Neural cell (in vitro differentiated cells): ENCODE data around the gene GRIK3.
"Not testable (repeated sequence)": the region's sequence is repeated elsewhere in the genome, so short reads cannot be mapped to it uniquely, and the experiment has no call there.

ENCODE experiments used
- EP300 ChIP-seq: fragments of 450-650 bp; conservative IDR thresholded peaks from 2 replicates; pipeline ENCODE4 v1.6.1; 2014; ENCODE audit warnings: antibody characterized with exemption, mild to moderate bottlenecking, moderate library complexity; ENCODE audit not compliant: poor library complexity, severe bottlenecking
- EZH2 ChIP-seq: fragments of 200-600, 300-800 bp; shearing (Covaris generic), sonication (generic); IDR thresholded peaks from 2 replicates; pipeline ENCODE4 v1.6.1; 2014; ENCODE audit warnings: antibody characterized with exemption, low read length, borderline replicate concordance, mild to moderate bottlenecking; ENCODE audit not compliant: insufficient read depth, poor library complexity, severe bottlenecking
- MXI1 ChIP-seq: fragments of 450-650 bp; conservative IDR thresholded peaks from 2 replicates; pipeline ENCODE4 v1.6.1; 2014; ENCODE audit warnings: antibody characterized with exemption, mild to moderate bottlenecking; ENCODE audit not compliant: poor library complexity, severe bottlenecking
- POLR2AphosphoS5 ChIP-seq: IDR thresholded peaks from 2 replicates; pipeline ENCODE4 v1.6.1; 2012
- TAF1 ChIP-seq: IDR thresholded peaks from 2 replicates; pipeline ENCODE4 v1.6.1; 2012; ENCODE audit warnings: low read depth
- TF ChIP-seq, protein P1 (sequence below): fragments of 450-650 bp; IDR thresholded peaks from 2 replicates; pipeline ENCODE4 v1.5.1; 2014; ENCODE audit warnings: antibody characterized with exemption, mild to moderate bottlenecking, moderate library complexity; ENCODE audit not compliant: poor library complexity, severe bottlenecking
- TF ChIP-seq, protein P2 (sequence below): IDR thresholded peaks from 2 replicates; pipeline ENCODE4 v1.6.1; 2012; ENCODE audit warnings: borderline replicate concordance

DNA sequence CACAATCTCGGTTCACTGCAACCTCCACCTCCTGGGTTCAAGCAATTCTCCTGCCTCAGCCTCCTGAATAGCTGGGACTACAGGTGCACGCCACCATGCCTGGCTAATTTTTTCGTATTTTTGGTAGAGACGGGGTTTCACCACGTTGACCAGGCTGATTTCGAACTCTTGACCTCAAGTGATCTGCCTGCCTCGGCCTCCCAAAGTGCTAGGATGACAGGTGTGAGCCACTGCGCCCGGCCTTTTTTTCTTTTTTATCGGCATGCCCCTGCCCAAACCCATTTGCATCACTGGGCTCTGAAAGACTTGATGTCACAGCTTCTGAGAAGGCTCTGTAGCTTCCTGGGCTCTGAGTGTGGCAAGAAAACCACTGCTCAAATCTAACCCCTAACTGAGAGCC lies 125.0 kb downstream of the GRIK3 start:
- TF ChIP-seq EZH2, TAF1, POLR2AphosphoS5, EP300, MXI1: not testable (repeated sequence)
- TF ChIP-seq, protein P1, sequence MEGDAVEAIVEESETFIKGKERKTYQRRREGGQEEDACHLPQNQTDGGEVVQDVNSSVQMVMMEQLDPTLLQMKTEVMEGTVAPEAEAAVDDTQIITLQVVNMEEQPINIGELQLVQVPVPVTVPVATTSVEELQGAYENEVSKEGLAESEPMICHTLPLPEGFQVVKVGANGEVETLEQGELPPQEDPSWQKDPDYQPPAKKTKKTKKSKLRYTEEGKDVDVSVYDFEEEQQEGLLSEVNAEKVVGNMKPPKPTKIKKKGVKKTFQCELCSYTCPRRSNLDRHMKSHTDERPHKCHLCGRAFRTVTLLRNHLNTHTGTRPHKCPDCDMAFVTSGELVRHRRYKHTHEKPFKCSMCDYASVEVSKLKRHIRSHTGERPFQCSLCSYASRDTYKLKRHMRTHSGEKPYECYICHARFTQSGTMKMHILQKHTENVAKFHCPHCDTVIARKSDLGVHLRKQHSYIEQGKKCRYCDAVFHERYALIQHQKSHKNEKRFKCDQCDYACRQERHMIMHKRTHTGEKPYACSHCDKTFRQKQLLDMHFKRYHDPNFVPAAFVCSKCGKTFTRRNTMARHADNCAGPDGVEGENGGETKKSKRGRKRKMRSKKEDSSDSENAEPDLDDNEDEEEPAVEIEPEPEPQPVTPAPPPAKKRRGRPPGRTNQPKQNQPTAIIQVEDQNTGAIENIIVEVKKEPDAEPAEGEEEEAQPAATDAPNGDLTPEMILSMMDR, result not testable (repeated sequence)
- TF ChIP-seq, protein P2, sequence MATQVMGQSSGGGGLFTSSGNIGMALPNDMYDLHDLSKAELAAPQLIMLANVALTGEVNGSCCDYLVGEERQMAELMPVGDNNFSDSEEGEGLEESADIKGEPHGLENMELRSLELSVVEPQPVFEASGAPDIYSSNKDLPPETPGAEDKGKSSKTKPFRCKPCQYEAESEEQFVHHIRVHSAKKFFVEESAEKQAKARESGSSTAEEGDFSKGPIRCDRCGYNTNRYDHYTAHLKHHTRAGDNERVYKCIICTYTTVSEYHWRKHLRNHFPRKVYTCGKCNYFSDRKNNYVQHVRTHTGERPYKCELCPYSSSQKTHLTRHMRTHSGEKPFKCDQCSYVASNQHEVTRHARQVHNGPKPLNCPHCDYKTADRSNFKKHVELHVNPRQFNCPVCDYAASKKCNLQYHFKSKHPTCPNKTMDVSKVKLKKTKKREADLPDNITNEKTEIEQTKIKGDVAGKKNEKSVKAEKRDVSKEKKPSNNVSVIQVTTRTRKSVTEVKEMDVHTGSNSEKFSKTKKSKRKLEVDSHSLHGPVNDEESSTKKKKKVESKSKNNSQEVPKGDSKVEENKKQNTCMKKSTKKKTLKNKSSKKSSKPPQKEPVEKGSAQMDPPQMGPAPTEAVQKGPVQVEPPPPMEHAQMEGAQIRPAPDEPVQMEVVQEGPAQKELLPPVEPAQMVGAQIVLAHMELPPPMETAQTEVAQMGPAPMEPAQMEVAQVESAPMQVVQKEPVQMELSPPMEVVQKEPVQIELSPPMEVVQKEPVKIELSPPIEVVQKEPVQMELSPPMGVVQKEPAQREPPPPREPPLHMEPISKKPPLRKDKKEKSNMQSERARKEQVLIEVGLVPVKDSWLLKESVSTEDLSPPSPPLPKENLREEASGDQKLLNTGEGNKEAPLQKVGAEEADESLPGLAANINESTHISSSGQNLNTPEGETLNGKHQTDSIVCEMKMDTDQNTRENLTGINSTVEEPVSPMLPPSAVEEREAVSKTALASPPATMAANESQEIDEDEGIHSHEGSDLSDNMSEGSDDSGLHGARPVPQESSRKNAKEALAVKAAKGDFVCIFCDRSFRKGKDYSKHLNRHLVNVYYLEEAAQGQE, result not testable (repeated sequence)
